Activated CD8-positive, alpha-beta T cell treated with anti-CD3 and anti-CD28 coated beads for 36 hours (primary cell): ENCODE measurements around the gene PRR3. TPM values are rescaled to one million over a fixed set of nuclear protein-coding genes. Genes with fewer than 3 reads are reported as not detected.

Experiments used
- ATAC-seq: fragments of 200-7000 bp; cut with Tn5 transposase; one replicate; pipeline ENCODE4 v1.10.0; 2021; ENCODE audit warnings: mild to moderate bottlenecking, moderate library complexity
- CTCF ChIA-PET: fragments of 350-600 bp; sonication (Branson Sonifier 250); formaldehyde crosslinking; loops from one replicate; lab custom pipeline; 2021; ENCODE audit warnings: antibody characterized with exemption; lab: Charles Lee
- POLR2A ChIA-PET: fragments of 350-600 bp; sonication (Branson Sonifier 250); formaldehyde crosslinking; loops from one replicate; lab custom pipeline; 2021; ENCODE audit warnings: antibody characterized with exemption; lab: Charles Lee
- DNase-seq: peaks from one replicate; pipeline ENCODE4 v3.0.0-alpha.2; 2020
- H3K27ac Mint-ChIP-seq: one replicate; pipeline ENCODE4 v1.8.0; 2021; ENCODE audit warnings: mild to moderate bottlenecking, mixed read lengths
- H3K27me3 Mint-ChIP-seq: one replicate; pipeline ENCODE4 v1.8.0; 2021; ENCODE audit warnings: mixed read lengths
- H3K36me3 Mint-ChIP-seq: one replicate; pipeline ENCODE4 v1.8.0; 2021; ENCODE audit warnings: low read depth, mixed read lengths
- H3K4me1 Mint-ChIP-seq: one replicate; pipeline ENCODE4 v1.8.0; 2021; ENCODE audit warnings: low read depth, mixed read lengths
- H3K4me3 Mint-ChIP-seq: one replicate; pipeline ENCODE4 v1.8.0; 2021; ENCODE audit warnings: mild to moderate bottlenecking, moderate library complexity, mixed read lengths
- H3K9me3 Mint-ChIP-seq: one replicate; pipeline ENCODE4 v1.8.0; 2021; ENCODE audit warnings: mixed read lengths
- intact Hi-C: fragments of 100-400 bp; cut with micrococcal nuclease; formaldehyde crosslinking; loops from one replicate; pipeline ENCODE4 v1.10.0; 2022
- total RNA-seq, 2 experiments: library from RNA; stranded (reverse); gene quantifications; one replicate each; pipeline ENCODE4 v1.2.3, GENCODE V29; 2021
- TF ChIP-seq, protein P1 (sequence below): fragments of 200-600 bp; IDR thresholded peaks from one replicate; pipeline ENCODE4 v1.8.0; 2022; ENCODE audit warnings: antibody characterized with exemption, mild to moderate bottlenecking

Gene PRR3
- total RNA-seq, 2 experiments from 2014 or later, result 23.0 to 24.6 TPM

DNA sequence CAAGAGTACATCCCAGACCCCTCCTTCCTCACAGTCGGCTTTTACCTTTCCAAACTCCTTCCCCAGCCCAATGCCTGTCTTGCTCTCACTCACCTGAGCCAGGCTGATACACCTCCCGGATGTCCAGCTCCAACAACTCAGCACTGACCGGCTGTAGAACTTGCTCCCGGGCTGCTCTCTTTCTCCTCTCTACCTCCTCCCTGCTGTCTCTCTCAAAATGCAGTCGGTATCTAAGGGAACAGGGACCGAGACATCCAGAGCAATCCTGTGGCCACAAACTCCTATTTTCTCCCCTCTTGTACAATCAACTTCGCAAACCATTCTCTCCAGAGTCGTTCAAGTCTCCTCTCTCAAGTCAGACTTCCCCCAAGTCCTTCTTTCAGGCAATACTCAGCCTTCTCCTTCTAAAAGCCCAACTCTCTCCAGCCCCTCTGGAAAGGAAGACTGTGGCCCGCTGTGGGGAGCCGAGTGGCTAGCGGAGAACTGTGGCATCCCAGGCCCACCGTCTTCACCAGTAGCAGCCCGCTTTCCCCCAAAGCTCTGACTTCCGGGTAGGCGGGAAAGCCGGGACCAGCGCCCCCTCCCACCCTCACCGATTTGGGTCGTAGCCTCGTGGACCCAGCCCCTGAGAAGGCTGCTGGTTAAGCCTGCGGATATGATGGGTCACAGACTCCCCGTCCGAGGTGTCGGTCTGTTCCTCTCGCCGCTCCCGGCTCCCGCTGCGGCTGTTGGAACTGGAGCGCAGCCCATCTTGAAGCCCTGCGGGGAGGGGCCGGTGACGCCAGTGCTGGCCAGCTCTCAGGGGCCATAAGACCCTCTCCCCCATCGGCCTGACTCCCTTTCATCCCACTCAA is 1.9 kb upstream of the PRR3 start:
- Mint-ChIP-seq H3K4me3 (peak overlapping the region; percentile 91), H3K27me3 (no peaks in the 10 kb centered on the region), H3K9me3 (no peaks in the 10 kb centered on the region), H3K27ac (peak overlapping the region; percentile 99), H3K36me3 (peaks cover 61% of the 10 kb centered on the region), H3K4me1 (peaks cover 30% of the 10 kb centered on the region)
- DNase-seq, result no peak
- ATAC-seq, result no peak
- intact Hi-C loops, result no loop called here
- ChIA-PET POLR2A (interaction anchor here (0.6 to 5.4 kb wide), 15 partner anchors 11 to 266 kb away, joined by 3 to 55 read pairs (median 4); partner anchors contain the start of gene ABCF1), CTCF (interaction anchor here (1.0 to 21.7 kb wide), 7 partner anchors 10 to 124 kb away, joined by 3 to 515 read pairs (median 6); no protein-coding TSS in a partner anchor)
- TF ChIP-seq, protein P1, sequence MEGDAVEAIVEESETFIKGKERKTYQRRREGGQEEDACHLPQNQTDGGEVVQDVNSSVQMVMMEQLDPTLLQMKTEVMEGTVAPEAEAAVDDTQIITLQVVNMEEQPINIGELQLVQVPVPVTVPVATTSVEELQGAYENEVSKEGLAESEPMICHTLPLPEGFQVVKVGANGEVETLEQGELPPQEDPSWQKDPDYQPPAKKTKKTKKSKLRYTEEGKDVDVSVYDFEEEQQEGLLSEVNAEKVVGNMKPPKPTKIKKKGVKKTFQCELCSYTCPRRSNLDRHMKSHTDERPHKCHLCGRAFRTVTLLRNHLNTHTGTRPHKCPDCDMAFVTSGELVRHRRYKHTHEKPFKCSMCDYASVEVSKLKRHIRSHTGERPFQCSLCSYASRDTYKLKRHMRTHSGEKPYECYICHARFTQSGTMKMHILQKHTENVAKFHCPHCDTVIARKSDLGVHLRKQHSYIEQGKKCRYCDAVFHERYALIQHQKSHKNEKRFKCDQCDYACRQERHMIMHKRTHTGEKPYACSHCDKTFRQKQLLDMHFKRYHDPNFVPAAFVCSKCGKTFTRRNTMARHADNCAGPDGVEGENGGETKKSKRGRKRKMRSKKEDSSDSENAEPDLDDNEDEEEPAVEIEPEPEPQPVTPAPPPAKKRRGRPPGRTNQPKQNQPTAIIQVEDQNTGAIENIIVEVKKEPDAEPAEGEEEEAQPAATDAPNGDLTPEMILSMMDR, result no peak

DNA sequence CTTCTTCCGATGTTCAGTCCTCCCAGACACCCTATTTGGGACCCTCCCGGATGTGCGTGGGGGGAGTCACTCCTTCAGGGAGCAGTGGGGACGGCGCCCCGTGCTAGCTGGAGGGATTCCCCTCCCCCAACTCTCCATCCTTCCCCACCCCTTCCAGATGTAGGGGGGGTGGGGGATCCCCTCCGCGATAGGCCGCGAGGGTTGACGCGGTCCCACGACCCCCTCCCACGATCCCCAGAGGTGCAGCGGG is 1.4 kb upstream of the PRR3 start:
- no peak for ATAC-seq
- no peaks in the 10 kb centered on the region for H3K27me3 Mint-ChIP-seq
- ChIA-PET CTCF (interaction anchor here (1.0 to 21.7 kb wide), 7 partner anchors 11 to 124 kb away, joined by 3 to 515 read pairs (median 6); no protein-coding TSS in a partner anchor), POLR2A (interaction anchor here (0.6 to 5.4 kb wide), 13 partner anchors 12 to 265 kb away, joined by 3 to 55 read pairs (median 4); partner anchors contain the start of gene ABCF1)
- peak overlapping the region; percentile 99 for H3K27ac Mint-ChIP-seq
- intact Hi-C loops, result no loop called here
- TF ChIP-seq, protein P1, result no peak
- peak overlapping the region; percentile 91 for H3K4me3 Mint-ChIP-seq
- H3K36me3 Mint-ChIP-seq, result peaks cover 57% of the 10 kb centered on the region
- peaks cover 33% of the 10 kb centered on the region for H3K4me1 Mint-ChIP-seq
- no peak for DNase-seq
- no peaks in the 10 kb centered on the region for H3K9me3 Mint-ChIP-seq

DNA sequence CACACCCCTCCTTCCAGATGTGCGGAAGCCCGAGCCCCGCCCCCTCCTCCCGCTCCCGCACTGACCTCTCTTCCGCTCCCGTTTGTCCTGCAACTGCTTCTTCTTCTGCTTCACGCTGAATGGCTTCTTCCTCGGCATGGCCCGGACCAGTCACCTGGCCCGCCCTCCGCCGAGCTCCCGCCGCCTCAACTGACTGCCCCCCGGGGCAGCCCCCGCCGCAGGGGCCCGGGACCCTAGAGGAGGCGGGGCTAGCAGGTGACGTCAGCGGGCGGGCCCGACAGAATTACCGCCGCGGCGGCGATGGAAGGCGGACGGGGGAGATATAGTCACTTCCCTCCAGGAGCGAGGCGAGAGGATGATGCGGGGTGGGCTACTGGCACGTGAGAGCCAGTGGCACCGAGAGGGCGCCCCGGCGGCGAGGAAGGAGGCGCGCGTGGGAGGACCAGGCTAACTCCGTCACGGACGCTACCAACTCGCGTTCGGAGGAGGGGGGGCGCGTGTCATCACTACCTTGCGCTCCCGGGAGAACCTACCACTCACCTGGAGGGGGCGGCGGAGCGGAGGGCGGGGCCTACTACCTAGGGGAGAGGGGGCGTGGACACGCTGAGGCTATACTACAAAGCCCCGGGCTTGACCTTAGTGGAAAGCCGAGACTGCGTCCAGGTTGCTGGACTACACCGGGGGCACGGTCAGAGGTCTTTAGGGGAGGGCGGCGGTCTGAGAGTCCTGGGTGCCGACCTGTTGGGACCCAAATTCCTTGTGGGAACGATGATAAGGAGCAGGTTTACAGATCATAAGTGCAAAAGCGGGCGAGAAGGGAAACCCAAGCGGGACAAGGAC is 809 bp upstream of the PRR3 start, which contains the start of gene GNL1:
Gene GNL1 (minus strand): TSS at position 424 of the 840 bp plus-strand sequence. CDS start 286 bp downstream, at position 138.
- TF ChIP-seq, protein P1, result no peak
- ATAC-seq (peak; percentile 93), DNase-seq (peak; percentile 100)
- Mint-ChIP-seq H3K4me1 (peaks cover 35% of the 10 kb centered on the region), H3K27ac (peak within 1 kb of the TSS; percentile 99), H3K27me3 (no peaks in the 10 kb centered on the region), H3K36me3 (peaks cover 57% of the 10 kb centered on the region), H3K9me3 (no peaks in the 10 kb centered on the region), H3K4me3 (peak within 1 kb of the TSS; percentile 91)
- CTCF ChIA-PET, result interaction anchor here (0.9 to 21.7 kb wide), 10 partner anchors 11 to 123 kb away, joined by 3 to 515 read pairs (median 5); no protein-coding TSS in a partner anchor
- POLR2A ChIA-PET, result interaction anchor here (0.6 to 5.4 kb wide), 23 partner anchors 8 to 265 kb away, joined by 3 to 55 read pairs (median 4); partner anchors contain the start of genes ABCF1 and TUBB
- intact Hi-C loops, result no loop called here

DNA sequence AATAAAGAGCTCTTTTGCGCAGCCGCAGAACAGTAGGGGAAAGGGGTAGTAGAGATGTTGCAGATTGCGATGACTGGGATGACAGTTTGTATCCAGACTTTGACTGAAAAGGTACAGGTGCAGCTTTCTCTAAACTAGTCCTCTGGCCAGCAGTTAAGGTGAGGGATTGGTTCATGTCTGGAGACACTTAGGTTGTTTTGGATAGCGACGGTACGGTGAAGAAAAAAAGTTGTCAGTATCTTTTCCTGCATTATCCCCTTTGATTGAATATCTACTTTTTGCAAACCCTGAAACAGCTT is 537 bp downstream of the PRR3 start:
- POLR2A ChIA-PET, result interaction anchor here (0.6 to 5.4 kb wide), 18 partner anchors 8 to 712 kb away, joined by 3 to 55 read pairs (median 5); partner anchors contain the start of genes ABCF1, MRPS18B and TUBB
- intact Hi-C loops, result no loop called here
- H3K4me1 Mint-ChIP-seq, result peaks cover 36% of the 10 kb centered on the region
- TF ChIP-seq, protein P1, result no peak
- H3K36me3 Mint-ChIP-seq, result peaks cover 54% of the 10 kb centered on the region
- CTCF ChIA-PET, result interaction anchor here (0.7 to 10.9 kb wide), 7 partner anchors 9 to 104 kb away, joined by 3 to 96 read pairs (median 4); no protein-coding TSS in a partner anchor
- ATAC-seq, result peak; percentile 5
- peak overlapping the region; percentile 99 for H3K27ac Mint-ChIP-seq
- no peaks in the 10 kb centered on the region for H3K9me3 Mint-ChIP-seq
- no peaks in the 10 kb centered on the region for H3K27me3 Mint-ChIP-seq
- H3K4me3 Mint-ChIP-seq, result peak overlapping the region; percentile 91
- no peak for DNase-seq
